HepG2 (cell line): ENCODE measurements around the gene SLC5A4. TPM values are rescaled to one million over a fixed set of nuclear protein-coding genes. Genes with fewer than 3 reads are reported as not detected.

ENCODE experiments used
- ATAC-seq: fragments of 200-7000 bp; cut with Tn5 transposase; 3 replicates; pipeline ENCODE4 v1.9.1; 2020; ENCODE audit warnings: mild to moderate bottlenecking, moderate library complexity
- BruUV-seq: library from RNA; stranded (reverse); fragments of 400-500 nt; replicated peaks from 2 replicates; lab custom pipeline; 2021; lab: Mats Ljungman, UMichigan
- CTCF ChIA-PET: fragments of 300-600 bp; formaldehyde crosslinking; extraction: SDS; loops from one replicate; lab custom pipeline; 2021; ENCODE audit warnings: low total read pairs, inconsistent platforms, low intra/inter-chr PET ratio; lab: Yijun Ruan, JAX
- POLR2A ChIA-PET: fragments of 350-600 bp; sonication (Branson Sonifier 250); formaldehyde crosslinking; loops from one replicate; lab custom pipeline; 2020; ENCODE audit warnings: antibody characterized with exemption, inconsistent platforms; lab: Yijun Ruan, JAX
- DNase-seq: peaks from one replicate; pipeline ENCODE4 v3.0.0-alpha.2; 2015; ENCODE audit warnings: low spot score
- FAIRE-seq: peaks from 3 replicates; lab custom pipeline; 2011; peaks lifted over from hg19 to GRCh38; lab: Jason Lieb, UNC
- H2AFZ ChIP-seq: one replicate; pipeline ENCODE4 v1.6.1; 2011; ENCODE audit warnings: low read length, inconsistent platforms
- H3K27ac ChIP-seq: fragments of 300-600 bp; 3 replicates; pipeline ENCODE4 v1.8.0; 2011; ENCODE audit warnings: mixed run types, mild to moderate bottlenecking, mixed read lengths, low read length, inconsistent platforms; ENCODE audit not compliant: insufficient read depth; ENCODE audit errors: extremely low read length
- H3K27me3 ChIP-seq, 2 experiments: fragments of 200-600 bp in 1 of 2; 2 replicates in 1 of 2; 3 replicates in 1 of 2; pipeline versions ENCODE4 v1.6.0 to v1.8.0; 2011; ENCODE audit warnings: low read length in 2 of 2, mild to moderate bottlenecking in 2 of 2, moderate library complexity in 2 of 2, inconsistent platforms in 1 of 2; ENCODE audit not compliant: insufficient read depth in 2 of 2, control insufficient read depth in 1 of 2
- H3K36me3 ChIP-seq, 2 experiments: fragments of 200-600 bp in 1 of 2; replicated peaks in 1 of 2; 2 replicates in 1 of 2; 3 replicates in 1 of 2; pipeline versions ENCODE4 v1.5.1 to v1.8.0; 2011; ENCODE audit warnings: low read length in 2 of 2, inconsistent platforms in 1 of 2; ENCODE audit not compliant: insufficient read depth in 2 of 2, control insufficient read depth in 1 of 2
- H3K4me1 ChIP-seq: 2 replicates; pipeline ENCODE4 v1.5.1; 2012; ENCODE audit warnings: low read length, inconsistent platforms; ENCODE audit not compliant: insufficient read depth
- H3K4me2 ChIP-seq: 2 replicates; pipeline ENCODE4 v1.6.0; 2011; ENCODE audit warnings: low read depth, low read length, inconsistent platforms
- H3K4me3 ChIP-seq, 3 experiments: fragments of 200-600 bp in 1 of 3; sonication (generic), shearing (Covaris generic) in 1 of 3; replicated peaks in 1 of 3; 2 replicates each; pipeline ENCODE4 v1.5.1; 2011 to 2016; ENCODE audit warnings: low read length in 3 of 3, inconsistent platforms in 2 of 3, low read depth in 2 of 3, mild to moderate bottlenecking in 2 of 3, control low read depth in 1 of 3, mixed read lengths in 1 of 3; ENCODE audit not compliant: insufficient read depth in 1 of 3
- H3K79me2 ChIP-seq: one replicate; pipeline ENCODE4 v1.6.1; 2011; ENCODE audit warnings: low read length, inconsistent platforms; ENCODE audit not compliant: insufficient read depth
- H3K9ac ChIP-seq: 2 replicates; pipeline ENCODE4 v1.6.0; 2011; ENCODE audit warnings: mild to moderate bottlenecking, low read depth, low read length, inconsistent platforms; ENCODE audit not compliant: insufficient read depth
- H3K9me3 ChIP-seq: 2 replicates; pipeline ENCODE4 v1.5.1; 2012; ENCODE audit warnings: mild to moderate bottlenecking, low read length
- H4K20me1 ChIP-seq: 2 replicates; pipeline ENCODE4 v1.6.0; 2011; ENCODE audit warnings: inconsistent platforms, mild to moderate bottlenecking, low read length, moderate library complexity; ENCODE audit not compliant: insufficient read depth
- FOXO4 ChIP-seq: sonication (generic); formaldehyde crosslinking; conservative IDR thresholded peaks from 2 replicates; pipeline ENCODE4 v1.8.1; 2023; ENCODE audit warnings: missing genetic modification reagents
- PITX1 ChIP-seq: sonication (generic); formaldehyde crosslinking; IDR thresholded peaks from 2 replicates; pipeline ENCODE4 v1.5.1; 2020; ENCODE audit warnings: mild to moderate bottlenecking, missing genetic modification reagents
- RFX5 ChIP-seq: IDR thresholded peaks from 2 replicates; pipeline ENCODE4 v1.6.1; 2011; ENCODE audit warnings: low read depth, low read length, improper control_type of control experiment
- SNAPC4 ChIP-seq: sonication (generic); formaldehyde crosslinking; IDR thresholded peaks from 2 replicates; pipeline ENCODE4 v1.4.0; 2020; ENCODE audit warnings: mild to moderate bottlenecking, missing genetic modification reagents
- ZNF253 ChIP-seq: sonication (generic); formaldehyde crosslinking; IDR thresholded peaks from 2 replicates; pipeline ENCODE4 v1.8.0; 2022; ENCODE audit warnings: mild to moderate bottlenecking, missing genetic modification reagents, borderline replicate concordance
- WGBS: methylation state at CpG from one replicate; pipeline ENCODE4 v1.1.6; 2017; ENCODE audit warnings: low lambda C conversion rate; 5-methylcytosine and 5-hydroxymethylcytosine counted together
- in situ Hi-C: cut with HindIII; loops from 2 replicates; pipeline ENCODE4 v1.10.0; 2017; ENCODE audit warnings: low pct_unique_long_range_greater_than_20kb; ENCODE audit not compliant: extremely low pct_ligation_motif_present
- intact Hi-C: fragments of 100-400 bp; cut with micrococcal nuclease; formaldehyde crosslinking; loops from one replicate; pipeline ENCODE4 v1.10.0; 2022; ENCODE audit not compliant: unreplicated experiment
- polyA plus RNA-seq, 8 experiments: library from polyadenylated mRNA; depleted of rRNA in 3 of 8; stranded (reverse) in 7 of 8; unstranded in 1 of 8; fragments of >200 nt; fragmentation: Illumina TruSeq in 4 of 8; extraction: Trizol in 4 of 8; gene quantifications; 2 replicates each; pipeline versions ENCODE4 v1.2.1 to v1.2.3, GENCODE V29; 2011 to 2016; ENCODE audit warnings: low read depth in 4 of 8, missing spikeins in 1 of 8, mixed read lengths in 1 of 8; ENCODE audit not compliant: insufficient read depth in 1 of 8
- total RNA-seq, 5 experiments: library from RNA; depleted of rRNA; stranded (reverse); fragments of >200 nt; fragmentation: Illumina TruSeq; extraction: Trizol; gene quantifications; 2 replicates each; pipeline ENCODE4 v1.2.3, GENCODE V29; 2016; ENCODE audit warnings: low read depth in 1 of 5

The SLC5A4 gene
- total and polyA plus RNA-seq, 2 of the 13 experiments (the other 11 are each of a cell fraction or from before 2014, with no cell fraction given), result not detected

GRCh38 chr22:32218470-32218869 is 36.7 kb downstream of the SLC5A4 start (continued):
- TF ChIP-seq FOXO4 (CRISPR knock-in tag) (no peak), ZNF253 (CRISPR knock-in tag) (no peak), SNAPC4 (CRISPR knock-in tag) (no peak)

DNA sequence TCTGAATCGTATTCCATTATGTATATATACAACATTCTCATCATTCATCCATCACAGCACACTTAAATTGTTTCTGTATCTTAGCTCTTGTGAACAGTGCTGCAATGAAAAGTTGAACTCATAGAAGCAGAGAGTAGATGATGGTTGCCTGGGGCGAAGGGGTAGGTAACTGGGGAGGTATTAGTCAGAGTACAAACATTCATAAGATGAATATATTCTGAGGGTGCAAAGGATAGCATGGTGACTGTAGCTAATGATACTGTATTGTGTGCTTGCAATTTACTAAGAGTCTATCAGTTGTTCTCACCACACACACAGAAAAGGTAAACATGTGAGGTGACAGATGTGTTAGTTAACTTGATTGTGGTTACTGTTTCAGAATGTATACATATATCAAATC is 37.7 kb downstream of the SLC5A4 start:
- no peaks in the 10 kb centered on the region for H3K9me3 ChIP-seq
- H3K4me1 ChIP-seq, result no peaks in the 10 kb centered on the region
- intact Hi-C loops (no loop called here), in situ Hi-C loops (no loop called here)
- FAIRE-seq, result no peak
- no peak overlapping the region for H3K9ac ChIP-seq
- ChIA-PET CTCF (no interaction called here), POLR2A (no interaction called here)
- 61% methylated on average over 2 of the region's 2 CpGs for WGBS
- no peaks in the 10 kb centered on the region for H3K36me3 ChIP-seq
- DNase-seq, result no peak
- no peak for ATAC-seq
- H2AFZ ChIP-seq, result no peak overlapping the region
- H3K27ac ChIP-seq, result no peak overlapping the region
- H3K4me2 ChIP-seq, result no peak overlapping the region
- BruUV-seq, result no TSS peak
- no peaks in the 10 kb centered on the region for H4K20me1 ChIP-seq
- H3K79me2 ChIP-seq, result no peaks in the 10 kb centered on the region
- H3K4me3 ChIP-seq, result no peak overlapping the region
- TF ChIP-seq RFX5 (no peak), PITX1 (CRISPR knock-in tag) (no peak)
- no peaks in the 10 kb centered on the region for H3K27me3 ChIP-seq
